Activated T-helper 1 cell treated with anti-CD3 and anti-CD28 coated beads, Interleukin-12 subunit alpha, Interleukin-12 subunit beta, Interleukin-2, Interleukin-4 antibody, amounts not matched to agents 30 ng/mL and 10 ng/mL and 1 ng/mL, durations not matched to agents 14 hours and 24 hours and 36 hours (primary cell): ENCODE measurements around the gene CBX4. TPM values are rescaled to one million over a fixed set of nuclear protein-coding genes. Genes with fewer than 3 reads are reported as not detected.
A peak's percentile ranks its signal among the peaks of the same experiment; 100 is the strongest.

Experiments used
- DNase-seq: peaks from one replicate; pipeline ENCODE4 v3.0.0; 2021; ENCODE audit warnings: low spot score
- H3K27ac Mint-ChIP-seq: one replicate; pipeline ENCODE4 v1.8.0; 2021; ENCODE audit warnings: mild to moderate bottlenecking, mixed read lengths
- H3K27me3 Mint-ChIP-seq: one replicate; pipeline ENCODE4 v1.8.0; 2022; ENCODE audit warnings: mild to moderate bottlenecking, moderate library complexity, mixed read lengths; ENCODE audit not compliant: insufficient read depth
- H3K36me3 Mint-ChIP-seq: one replicate; pipeline ENCODE4 v1.8.0; 2021; ENCODE audit warnings: low read depth, mixed read lengths
- H3K4me1 Mint-ChIP-seq: one replicate; pipeline ENCODE4 v1.8.0; 2021; ENCODE audit warnings: low read depth, mixed read lengths
- H3K4me3 Mint-ChIP-seq: one replicate; pipeline ENCODE4 v1.8.0; 2021; ENCODE audit warnings: mild to moderate bottlenecking, moderate library complexity, mixed read lengths
- H3K9me3 Mint-ChIP-seq: one replicate; pipeline ENCODE4 v1.8.0; 2021; ENCODE audit warnings: mixed read lengths
- intact Hi-C: fragments of 100-400 bp; cut with micrococcal nuclease; formaldehyde crosslinking; loops from one replicate; pipeline ENCODE4 v1.15.1; 2024
- total RNA-seq: library from RNA; stranded (reverse); gene quantifications from 2 replicates; pipeline ENCODE4 v1.2.3, GENCODE V29; 2022

CBX4 gene
- total RNA-seq, 1 donor from 2014 or later: 23.8 TPM

DNA sequence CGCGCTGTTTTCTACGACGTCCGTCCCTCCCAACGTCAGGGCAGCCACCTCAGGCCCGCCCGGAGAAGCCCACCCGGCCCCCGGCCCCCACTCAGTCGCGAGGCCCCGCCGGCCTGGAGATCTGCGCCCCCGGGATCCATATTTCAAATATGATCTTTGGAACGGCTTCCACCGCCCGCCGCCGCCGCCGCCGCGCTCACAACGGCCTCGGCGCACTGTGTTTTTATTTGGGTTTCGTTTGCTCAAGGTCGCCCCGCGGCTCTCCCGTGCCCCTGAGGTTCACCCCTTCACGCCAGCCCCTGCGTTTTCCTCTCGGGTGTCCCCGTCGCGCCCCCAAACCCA, 4.2 kb upstream of the CBX4 start:
- H3K27me3 Mint-ChIP-seq: peaks cover 49% of the 10 kb centered on the region
- H3K9me3 Mint-ChIP-seq: no peaks in the 10 kb centered on the region
- H3K4me1 Mint-ChIP-seq: peaks cover 11% of the 10 kb centered on the region
- peak overlapping the region; percentile 70 for H3K27ac Mint-ChIP-seq
- intact Hi-C loops: loop anchor here (2.0 to 10.0 kb wide), 3 partner anchors 81 to 1551 kb away; partner anchors contain the start of genes BAHCC1 and CCDC40
- peaks cover under 1% of the 10 kb centered on the region for H3K36me3 Mint-ChIP-seq
- no peak for DNase-seq
- H3K4me3 Mint-ChIP-seq: peak overlapping the region; percentile 69

- Mint-ChIP-seq H3K4me1 (peaks cover 16% of the 10 kb centered on the region), H3K9me3 (no peaks in the 10 kb centered on the region), H3K27me3 (peaks cover 46% of the 10 kb centered on the region), H3K27ac (peak overlapping the region; percentile 23), H3K36me3 (peaks cover 6% of the 10 kb centered on the region), H3K4me3 (peak overlapping the region; percentile 60)
- intact Hi-C loops: loop anchor here (2.0 to 10.0 kb wide), 3 partner anchors 82 to 1552 kb away; partner anchors contain the start of genes BAHCC1 and CCDC40
- no peak for DNase-seq
Observed at GRCh38 chr17:79842656-79843473, 3.6 kb upstream of the CBX4 start.

GRCh38 chr17:79842136-79842655, 3.0 kb upstream of the CBX4 start:
- Mint-ChIP-seq H3K4me1 (peaks cover 19% of the 10 kb centered on the region), H3K9me3 (no peaks in the 10 kb centered on the region), H3K27me3 (peaks cover 41% of the 10 kb centered on the region), H3K36me3 (peaks cover 7% of the 10 kb centered on the region), H3K4me3 (peak overlapping the region; percentile 34), H3K27ac (peak overlapping the region; percentile 63)
- intact Hi-C loops: loop anchor here (2.0 to 10.0 kb wide), 3 partner anchors 83 to 1553 kb away; partner anchors contain the start of genes BAHCC1 and CCDC40
- DNase-seq: no peak

GRCh38 chr17:79841369-79842135, 2.3 kb upstream of the CBX4 start:
- intact Hi-C loops: loop anchor here (2.0 to 10.0 kb wide), 3 partner anchors 83 to 1553 kb away; partner anchors contain the start of genes BAHCC1 and CCDC40
- H3K9me3 Mint-ChIP-seq: no peaks in the 10 kb centered on the region
- peaks cover 9% of the 10 kb centered on the region for H3K36me3 Mint-ChIP-seq
- H3K4me1 Mint-ChIP-seq: peaks cover 19% of the 10 kb centered on the region
- H3K27ac Mint-ChIP-seq: peak overlapping the region; percentile 63
- peaks cover 41% of the 10 kb centered on the region for H3K27me3 Mint-ChIP-seq
- H3K4me3 Mint-ChIP-seq: peak overlapping the region; percentile 34
- DNase-seq: no peak

GRCh38 chr17:79840989-79841286, 1.7 kb upstream of the CBX4 start:
- H3K27ac Mint-ChIP-seq: peak overlapping the region; percentile 12
- no peaks in the 10 kb centered on the region for H3K9me3 Mint-ChIP-seq

DNA sequence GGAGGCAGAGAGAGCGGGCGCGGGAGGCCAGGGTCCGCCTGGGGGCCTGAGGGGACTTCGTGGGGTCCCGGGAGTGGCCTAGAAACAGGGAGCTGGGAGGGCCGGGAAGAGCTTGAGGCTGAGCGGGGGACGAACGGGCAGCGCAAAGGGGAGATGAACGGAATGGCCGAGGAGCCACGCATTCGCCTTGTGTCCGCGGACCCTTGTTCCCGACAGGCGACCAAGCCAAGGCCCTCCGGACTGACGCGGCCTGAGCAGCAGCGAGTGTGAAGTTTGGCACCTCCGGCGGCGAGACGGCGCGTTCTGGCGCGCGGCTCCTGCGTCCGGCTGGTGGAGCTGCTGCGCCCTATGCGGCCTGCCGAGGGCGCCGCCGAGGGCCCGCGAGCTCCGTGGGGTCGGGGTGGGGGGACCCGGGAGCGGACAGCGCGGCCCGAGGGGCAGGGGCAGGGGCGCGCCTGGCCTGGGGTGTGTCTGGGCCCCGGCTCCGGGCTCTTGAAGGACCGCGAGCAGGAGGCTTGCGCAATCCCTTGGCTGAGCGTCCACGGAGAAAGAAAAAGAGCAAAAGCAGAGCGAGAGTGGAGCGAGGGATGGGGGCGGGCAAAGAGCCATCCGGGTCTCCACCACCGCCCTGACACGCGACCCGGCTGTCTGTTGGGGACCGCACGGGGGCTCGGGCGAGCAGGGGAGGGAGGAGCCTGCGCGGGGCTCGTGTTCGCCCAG, 1.2 kb upstream of the CBX4 start:
- no peak for DNase-seq
- peak overlapping the region; percentile 55 for H3K27ac Mint-ChIP-seq
- peaks cover 19% of the 10 kb centered on the region for H3K4me1 Mint-ChIP-seq
- H3K4me3 Mint-ChIP-seq: peak overlapping the region; percentile 45
- H3K27me3 Mint-ChIP-seq: peaks cover 31% of the 10 kb centered on the region
- peaks cover 9% of the 10 kb centered on the region for H3K36me3 Mint-ChIP-seq
- intact Hi-C loops: loop anchor here (10.0 kb wide), 2 partner anchors 84 to 1554 kb away; partner anchors contain the start of gene BAHCC1
- H3K9me3 Mint-ChIP-seq: no peaks in the 10 kb centered on the region

More at GRCh38 chr17:79840989-79841286, 1.7 kb upstream of the CBX4 start:
- DNase-seq: no peak
- H3K27me3 Mint-ChIP-seq: peaks cover 36% of the 10 kb centered on the region
- peaks cover 19% of the 10 kb centered on the region for H3K4me1 Mint-ChIP-seq
- H3K36me3 Mint-ChIP-seq: peaks cover 9% of the 10 kb centered on the region
- intact Hi-C loops: loop anchor here (10.0 kb wide), 2 partner anchors 84 to 1554 kb away; partner anchors contain the start of gene BAHCC1
- H3K4me3 Mint-ChIP-seq: peak overlapping the region; percentile 26

- Mint-ChIP-seq H3K36me3 (peaks cover 18% of the 10 kb centered on the region), H3K9me3 (no peaks in the 10 kb centered on the region), H3K4me3 (peak overlapping the region; percentile 94), H3K27me3 (peaks cover 26% of the 10 kb centered on the region), H3K4me1 (peaks cover 19% of the 10 kb centered on the region), H3K27ac (peak overlapping the region; percentile 94)
- peak; percentile 51 for DNase-seq
- intact Hi-C loops: loop anchor here (1.0 to 2.0 kb wide), 5 partner anchors 28 to 158 kb away; partner anchors contain the start of gene CBX8
Observed at GRCh38 chr17:79838522-79839274, 542 bp downstream of the CBX4 start.

DNA sequence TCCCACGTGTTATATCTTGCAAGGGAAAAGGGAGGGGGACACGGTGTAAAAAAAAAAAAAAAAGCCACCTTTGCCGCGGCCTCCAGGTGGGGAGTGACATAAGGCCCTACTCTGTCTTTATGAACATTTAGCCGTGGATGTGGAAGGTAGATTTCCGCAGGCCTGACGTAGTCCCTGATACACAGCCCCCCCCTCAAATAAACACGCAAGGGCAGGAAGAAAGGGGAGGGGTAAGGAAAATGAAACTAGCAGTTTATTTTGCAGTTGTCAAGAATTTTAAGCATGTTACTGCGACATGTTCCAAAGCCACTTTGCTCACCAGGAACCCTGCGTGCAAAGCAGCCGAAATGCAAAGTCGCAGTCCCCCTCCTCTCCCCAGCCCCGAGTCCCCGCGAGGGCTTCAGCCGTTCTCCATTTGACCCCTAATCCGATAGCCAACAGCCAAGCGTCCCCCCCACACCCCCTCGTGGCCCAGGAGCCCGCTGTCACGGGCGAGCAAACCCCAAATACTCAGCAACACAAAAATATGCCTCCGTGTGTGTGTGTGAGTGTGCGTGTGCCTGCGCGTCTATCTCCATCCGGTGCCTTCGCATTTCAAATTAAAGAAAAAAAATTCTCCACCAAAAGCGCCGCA, 1.2 kb downstream of the CBX4 start:
- intact Hi-C loops: loop anchor here (1.0 to 2.0 kb wide), 3 partner anchors 28 to 159 kb away; no protein-coding TSS in a partner anchor
- no peak for DNase-seq
- peaks cover 20% of the 10 kb centered on the region for H3K36me3 Mint-ChIP-seq
- H3K27ac Mint-ChIP-seq: peak overlapping the region; percentile 94
- peaks cover 19% of the 10 kb centered on the region for H3K4me1 Mint-ChIP-seq
- H3K4me3 Mint-ChIP-seq: peak overlapping the region; percentile 94
- H3K9me3 Mint-ChIP-seq: no peaks in the 10 kb centered on the region
- H3K27me3 Mint-ChIP-seq: peaks cover 23% of the 10 kb centered on the region

DNA sequence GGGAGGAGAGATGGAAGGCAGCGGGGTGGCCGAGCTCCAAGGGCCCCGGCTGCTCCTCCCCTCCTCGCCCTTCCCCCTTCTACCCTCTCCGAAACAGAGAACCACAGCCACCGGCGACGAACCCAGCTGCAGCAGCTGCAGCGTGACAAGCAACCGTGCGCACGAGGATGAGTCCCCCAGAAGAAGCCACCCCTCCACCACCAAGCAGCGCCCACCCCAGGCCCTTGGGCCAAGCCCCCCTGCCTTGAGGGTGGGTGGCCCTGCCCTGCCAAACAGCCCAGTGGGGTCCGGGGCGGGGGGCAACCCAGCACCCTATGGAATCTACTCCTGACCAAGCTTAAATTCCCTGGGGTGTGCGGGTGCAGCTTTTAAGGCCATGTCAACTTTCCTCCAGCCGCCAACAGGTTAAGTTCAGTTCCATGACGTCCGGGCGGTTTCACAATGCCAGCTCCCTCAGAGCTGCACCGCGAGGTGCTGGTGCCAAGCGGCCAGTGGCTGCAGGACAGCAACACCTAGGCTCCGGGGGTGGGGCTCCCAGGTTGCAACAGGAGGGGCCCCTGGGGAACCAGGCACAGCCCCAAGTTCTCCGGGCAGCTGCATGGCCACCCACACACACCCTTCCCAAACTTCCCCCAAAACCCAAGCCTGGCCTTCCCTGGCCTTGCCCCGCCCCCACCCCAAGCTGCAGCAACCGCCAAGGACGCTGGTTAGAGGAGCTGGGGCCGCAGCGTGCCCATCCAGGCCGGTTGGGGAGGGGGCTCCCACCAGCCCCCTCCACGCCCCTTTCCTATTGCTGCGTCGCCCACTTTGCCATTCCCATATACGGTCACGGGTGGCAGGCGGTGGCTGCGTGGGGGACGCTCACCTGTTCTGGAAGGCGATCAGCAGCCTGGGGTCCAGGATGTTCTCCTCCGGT, 2.0 kb downstream of the CBX4 start:
- Mint-ChIP-seq H3K9me3 (no peaks in the 10 kb centered on the region), H3K4me3 (peak overlapping the region; percentile 94)
- intact Hi-C loops: no loop called here

GRCh38 chr17:79836510-79836971, 2.7 kb downstream of the CBX4 start:
- Mint-ChIP-seq H3K9me3 (no peaks in the 10 kb centered on the region), H3K27me3 (peaks cover 13% of the 10 kb centered on the region), H3K36me3 (peaks cover 22% of the 10 kb centered on the region), H3K27ac (peak overlapping the region; percentile 68), H3K4me3 (peak overlapping the region; percentile 94), H3K4me1 (peaks cover 9% of the 10 kb centered on the region)
- intact Hi-C loops: no loop called here
- no peak for DNase-seq

More for the DNA sequence above, 2.0 kb downstream of the CBX4 start:
- Mint-ChIP-seq H3K27me3 (peaks cover 16% of the 10 kb centered on the region), H3K4me1 (peaks cover 12% of the 10 kb centered on the region), H3K36me3 (peaks cover 22% of the 10 kb centered on the region), H3K27ac (peak overlapping the region; percentile 94)
- peak; percentile 33 for DNase-seq
